ENCODE results near the gene ZNF185. TPM values are rescaled to one million over a fixed set of nuclear protein-coding genes. Genes with fewer than 3 reads are reported as not detected.

The ZNF185 gene
- total and polyA plus RNA-seq, 10 of the 15 experiments (the other 5 are each of a cell fraction or from before 2014, with no cell fraction given) = 0.23 to 1.3 (median 0.55) TPM

DNA sequence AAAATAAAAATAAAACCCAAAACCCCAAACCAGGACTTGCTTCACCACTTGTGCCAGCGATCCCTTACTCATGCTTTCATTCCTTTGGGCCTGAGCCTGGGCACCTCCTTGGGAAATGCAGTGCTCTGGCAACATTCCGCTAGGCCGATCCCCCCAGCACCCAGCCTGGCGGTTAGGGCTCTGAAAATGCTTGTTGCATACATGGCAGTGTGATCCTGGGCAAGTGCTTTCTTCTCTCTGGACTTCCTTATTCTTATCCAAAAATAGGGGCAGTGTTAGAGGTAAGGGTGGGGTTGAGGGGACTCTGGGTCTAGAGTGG is 4.6 kb downstream of the ZNF185 start (continued):
- no peak for TF ChIP-seq RBBP5 (conservative IDR thresholded peaks at IDR 0.05)

DNA sequence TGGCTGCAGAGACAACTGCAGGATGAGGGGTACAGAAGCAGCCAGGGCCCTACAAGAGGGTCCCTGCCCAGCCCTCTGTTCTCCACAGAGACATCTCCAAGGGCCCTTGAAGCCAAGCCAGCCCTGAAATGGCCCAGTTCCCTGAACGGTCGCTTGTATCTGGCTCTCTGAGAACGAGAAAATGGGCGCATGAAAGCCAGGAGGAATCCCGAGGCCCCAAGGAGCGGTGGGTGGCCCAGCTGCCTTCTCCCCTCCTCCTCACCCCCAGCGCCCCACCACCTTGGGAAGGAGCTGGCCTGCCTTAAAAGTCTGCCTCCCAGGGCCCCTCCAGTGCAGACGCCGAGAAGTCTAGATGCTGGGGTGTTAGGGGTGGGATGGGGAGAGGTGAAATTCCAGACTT is 5.7 kb downstream of the ZNF185 start:
- in situ Hi-C loops (cut with MboI) = no loop called here
- no peak for DNase-seq (ENCODE audit: low read depth, low spot score)
- Histone ChIP-seq H4K20me1 (ENCODE audit: control insufficient read depth, insufficient read depth) (no peaks in the 10 kb centered on the region), H3K4me2 (ENCODE audit: control insufficient read depth, insufficient read depth) (no peak overlapping the region), H3K9me3 (replicated peaks; ENCODE audit: control insufficient read depth, insufficient read depth, low read length) (no peaks in the 10 kb centered on the region), H3K27ac (ENCODE audit: control insufficient read depth, insufficient read depth) (no peak overlapping the region), H3K9ac (ENCODE audit: control insufficient read depth, insufficient read depth, low read length) (no peak overlapping the region), H3K4me1 (ENCODE audit: control insufficient read depth, insufficient read depth, low read length) (no peaks in the 10 kb centered on the region), H2AFZ (ENCODE audit: control insufficient read depth, low read depth, low read length) (no peak overlapping the region), H3K27me3 (replicated peaks in 1 of 2; ENCODE audit: control insufficient read depth in 2 of 2, insufficient read depth in 2 of 2, low read length in 1 of 2) (no peaks in the 10 kb centered on the region), H3K79me2 (ENCODE audit: control insufficient read depth, insufficient read depth, low read length) (no peaks in the 10 kb centered on the region), H3K4me3 (no peak overlapping the region), H3K36me3 (ENCODE audit: control insufficient read depth in 2 of 2, insufficient read depth in 2 of 2, low read length in 1 of 2) (no peaks in the 10 kb centered on the region)
- TF ChIP-seq, protein P1, sequence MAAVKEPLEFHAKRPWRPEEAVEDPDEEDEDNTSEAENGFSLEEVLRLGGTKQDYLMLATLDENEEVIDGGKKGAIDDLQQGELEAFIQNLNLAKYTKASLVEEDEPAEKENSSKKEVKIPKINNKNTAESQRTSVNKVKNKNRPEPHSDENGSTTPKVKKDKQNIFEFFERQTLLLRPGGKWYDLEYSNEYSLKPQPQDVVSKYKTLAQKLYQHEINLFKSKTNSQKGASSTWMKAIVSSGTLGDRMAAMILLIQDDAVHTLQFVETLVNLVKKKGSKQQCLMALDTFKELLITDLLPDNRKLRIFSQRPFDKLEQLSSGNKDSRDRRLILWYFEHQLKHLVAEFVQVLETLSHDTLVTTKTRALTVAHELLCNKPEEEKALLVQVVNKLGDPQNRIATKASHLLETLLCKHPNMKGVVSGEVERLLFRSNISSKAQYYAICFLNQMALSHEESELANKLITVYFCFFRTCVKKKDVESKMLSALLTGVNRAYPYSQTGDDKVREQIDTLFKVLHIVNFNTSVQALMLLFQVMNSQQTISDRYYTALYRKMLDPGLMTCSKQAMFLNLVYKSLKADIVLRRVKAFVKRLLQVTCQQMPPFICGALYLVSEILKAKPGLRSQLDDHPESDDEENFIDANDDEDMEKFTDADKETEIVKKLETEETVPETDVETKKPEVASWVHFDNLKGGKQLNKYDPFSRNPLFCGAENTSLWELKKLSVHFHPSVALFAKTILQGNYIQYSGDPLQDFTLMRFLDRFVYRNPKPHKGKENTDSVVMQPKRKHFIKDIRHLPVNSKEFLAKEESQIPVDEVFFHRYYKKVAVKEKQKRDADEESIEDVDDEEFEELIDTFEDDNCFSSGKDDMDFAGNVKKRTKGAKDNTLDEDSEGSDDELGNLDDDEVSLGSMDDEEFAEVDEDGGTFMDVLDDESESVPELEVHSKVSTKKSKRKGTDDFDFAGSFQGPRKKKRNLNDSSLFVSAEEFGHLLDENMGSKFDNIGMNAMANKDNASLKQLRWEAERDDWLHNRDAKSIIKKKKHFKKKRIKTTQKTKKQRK (IDR thresholded peaks at IDR 0.05; ENCODE audit: low read depth, low read length) = no peak
- TF ChIP-seq BCL11A (IDR thresholded peaks at IDR 0.05; ENCODE audit: low read depth, low read length) = no peak
- no peak for TF ChIP-seq TBL1XR1 (IDR thresholded peaks at IDR 0.05; ENCODE audit: low read depth, low read length)
- no peak for TF ChIP-seq CREB1 (IDR thresholded peaks at IDR 0.05; ENCODE audit: low read depth)
- TF ChIP-seq SP1 (IDR thresholded peaks at IDR 0.05; ENCODE audit: low read depth, low read length) = no peak
- no peak for TF ChIP-seq MXI1 (IDR thresholded peaks at IDR 0.05; ENCODE audit: low read depth, low read length)
- no peak for TF ChIP-seq IKZF1 (conservative IDR thresholded peaks at IDR 0.05)
- TF ChIP-seq, protein P2, sequence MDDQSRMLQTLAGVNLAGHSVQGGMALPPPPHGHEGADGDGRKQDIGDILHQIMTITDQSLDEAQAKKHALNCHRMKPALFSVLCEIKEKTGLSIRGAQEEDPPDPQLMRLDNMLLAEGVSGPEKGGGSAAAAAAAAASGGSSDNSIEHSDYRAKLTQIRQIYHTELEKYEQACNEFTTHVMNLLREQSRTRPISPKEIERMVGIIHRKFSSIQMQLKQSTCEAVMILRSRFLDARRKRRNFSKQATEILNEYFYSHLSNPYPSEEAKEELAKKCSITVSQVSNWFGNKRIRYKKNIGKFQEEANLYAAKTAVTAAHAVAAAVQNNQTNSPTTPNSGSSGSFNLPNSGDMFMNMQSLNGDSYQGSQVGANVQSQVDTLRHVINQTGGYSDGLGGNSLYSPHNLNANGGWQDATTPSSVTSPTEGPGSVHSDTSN (IDR thresholded peaks at IDR 0.05; ENCODE audit: insufficient replicate concordance, low read depth, low read length) = no peak
- TF ChIP-seq POLR2AphosphoS2 (IDR thresholded peaks at IDR 0.05; ENCODE audit: low read depth, low read length) = no peak
- TF ChIP-seq SRF (IDR thresholded peaks at IDR 0.05; ENCODE audit: low read depth in 2 of 2, low read length in 2 of 2) = no peak
- TF ChIP-seq, protein P3, sequence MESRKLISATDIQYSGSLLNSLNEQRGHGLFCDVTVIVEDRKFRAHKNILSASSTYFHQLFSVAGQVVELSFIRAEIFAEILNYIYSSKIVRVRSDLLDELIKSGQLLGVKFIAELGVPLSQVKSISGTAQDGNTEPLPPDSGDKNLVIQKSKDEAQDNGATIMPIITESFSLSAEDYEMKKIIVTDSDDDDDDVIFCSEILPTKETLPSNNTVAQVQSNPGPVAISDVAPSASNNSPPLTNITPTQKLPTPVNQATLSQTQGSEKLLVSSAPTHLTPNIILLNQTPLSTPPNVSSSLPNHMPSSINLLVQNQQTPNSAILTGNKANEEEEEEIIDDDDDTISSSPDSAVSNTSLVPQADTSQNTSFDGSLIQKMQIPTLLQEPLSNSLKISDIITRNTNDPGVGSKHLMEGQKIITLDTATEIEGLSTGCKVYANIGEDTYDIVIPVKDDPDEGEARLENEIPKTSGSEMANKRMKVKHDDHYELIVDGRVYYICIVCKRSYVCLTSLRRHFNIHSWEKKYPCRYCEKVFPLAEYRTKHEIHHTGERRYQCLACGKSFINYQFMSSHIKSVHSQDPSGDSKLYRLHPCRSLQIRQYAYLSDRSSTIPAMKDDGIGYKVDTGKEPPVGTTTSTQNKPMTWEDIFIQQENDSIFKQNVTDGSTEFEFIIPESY (IDR thresholded peaks at IDR 0.05) = no peak
- TF ChIP-seq YY1 (IDR thresholded peaks at IDR 0.05; ENCODE audit: low read depth, low read length) = no peak
- TF ChIP-seq, protein P4, sequence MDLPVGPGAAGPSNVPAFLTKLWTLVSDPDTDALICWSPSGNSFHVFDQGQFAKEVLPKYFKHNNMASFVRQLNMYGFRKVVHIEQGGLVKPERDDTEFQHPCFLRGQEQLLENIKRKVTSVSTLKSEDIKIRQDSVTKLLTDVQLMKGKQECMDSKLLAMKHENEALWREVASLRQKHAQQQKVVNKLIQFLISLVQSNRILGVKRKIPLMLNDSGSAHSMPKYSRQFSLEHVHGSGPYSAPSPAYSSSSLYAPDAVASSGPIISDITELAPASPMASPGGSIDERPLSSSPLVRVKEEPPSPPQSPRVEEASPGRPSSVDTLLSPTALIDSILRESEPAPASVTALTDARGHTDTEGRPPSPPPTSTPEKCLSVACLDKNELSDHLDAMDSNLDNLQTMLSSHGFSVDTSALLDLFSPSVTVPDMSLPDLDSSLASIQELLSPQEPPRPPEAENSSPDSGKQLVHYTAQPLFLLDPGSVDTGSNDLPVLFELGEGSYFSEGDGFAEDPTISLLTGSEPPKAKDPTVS (IDR thresholded peaks at IDR 0.05; ENCODE audit: low read depth, low read length) = no peak
- TF ChIP-seq MTA3 (IDR thresholded peaks at IDR 0.05; ENCODE audit: borderline replicate concordance, low read length) = no peak
- FAIRE-seq = no peak
- CTCF ChIA-PET = interaction anchor here (0.8 to 3.2 kb wide), 2 partner anchors 23 to 24 kb away, joined by 3 to 25 read pairs; no protein-coding TSS in a partner anchor
- intact Hi-C loops (cut with micrococcal nuclease; ENCODE audit: unreplicated experiment) = no loop called here
- SMC1A ChIA-PET (ENCODE audit: uncharacterized antibody, unreplicated experiment) = no interaction called here
- RAD21 ChIA-PET (ENCODE audit: unreplicated experiment) = no interaction called here
- no peak for ATAC-seq
- WGBS (ENCODE audit: insufficient coverage, insufficient replicate concordance, low lambda C conversion rate, missing lambda C conversion rate) = 20% methylated on average over 6 of the region's 9 CpGs
- POLR2A ChIA-PET = no interaction called here
- BruUV-seq (replicated peaks) = no TSS peak

All from GM12878 (cell line).